Fibroblast of the aortic adventitia (primary cell): ENCODE data around the gene PLEKHA6. TPM values are rescaled to one million over a fixed set of nuclear protein-coding genes. Genes with fewer than 3 reads are reported as not detected.

Experiments used
- DNase-seq: peaks from one replicate; pipeline ENCODE4 v3.0.0-alpha.2; 2010; ENCODE audit warnings: low read depth
- H3K4me3 ChIP-seq: 2 replicates; pipeline ENCODE4 v1.5.1; 2011; ENCODE audit warnings: low read depth, mild to moderate bottlenecking, control low read depth, low read length, moderate library complexity
- total RNA-seq: library from RNA; depleted of rRNA; stranded (reverse); fragments of >200 nt; gene quantifications from 2 replicates; pipeline ENCODE4 v1.2.3, GENCODE V29; 2012; ENCODE audit warnings: low replicate concordance
- TF ChIP-seq, protein P1 (sequence below): IDR thresholded peaks from 2 replicates; pipeline ENCODE4 v1.5.1; 2011; ENCODE audit warnings: mild to moderate bottlenecking, low read length, control low read depth, inconsistent platforms; ENCODE audit not compliant: insufficient read depth

PLEKHA6 gene
- total RNA-seq, 1 donor: 3.6 TPM

DNA sequence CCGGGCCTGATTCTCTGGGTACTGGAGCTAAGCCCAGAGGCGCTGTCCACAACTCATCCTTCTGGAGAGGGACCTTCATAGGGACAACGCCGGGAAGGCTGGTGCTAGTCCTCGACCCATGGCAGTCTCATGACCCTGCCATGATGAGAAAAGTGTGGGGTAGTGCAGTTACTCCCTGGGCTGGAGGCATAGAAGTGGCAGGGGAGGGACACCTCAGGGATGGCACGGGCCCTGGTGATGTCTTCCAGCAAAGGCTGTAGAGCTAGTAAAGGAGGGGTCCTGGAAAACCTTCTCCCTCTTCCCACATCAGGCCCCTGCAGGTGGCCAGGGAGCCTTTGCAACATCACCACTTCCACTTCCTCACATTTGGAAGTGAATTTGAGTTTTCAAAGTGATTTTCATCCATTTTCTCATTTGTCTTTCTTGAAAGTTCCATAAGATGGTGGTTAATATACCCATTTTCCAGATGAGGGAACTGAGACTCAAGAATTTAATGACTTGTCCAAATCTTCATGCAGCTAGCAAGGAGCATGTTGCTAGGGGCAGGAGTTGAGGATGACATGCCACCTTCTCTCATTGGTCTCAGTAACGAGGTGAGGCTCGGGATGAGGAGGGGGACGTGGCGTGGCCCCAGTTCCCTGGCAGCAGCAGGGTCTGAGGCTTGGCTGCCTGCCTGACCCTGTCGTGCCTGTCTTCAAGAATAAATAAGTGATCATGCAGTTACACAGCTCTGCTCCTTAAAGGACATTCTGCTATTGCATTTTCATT is 142.7 kb downstream of the PLEKHA6 start:
- H3K4me3 ChIP-seq: no peak overlapping the region
- TF ChIP-seq, protein P1, sequence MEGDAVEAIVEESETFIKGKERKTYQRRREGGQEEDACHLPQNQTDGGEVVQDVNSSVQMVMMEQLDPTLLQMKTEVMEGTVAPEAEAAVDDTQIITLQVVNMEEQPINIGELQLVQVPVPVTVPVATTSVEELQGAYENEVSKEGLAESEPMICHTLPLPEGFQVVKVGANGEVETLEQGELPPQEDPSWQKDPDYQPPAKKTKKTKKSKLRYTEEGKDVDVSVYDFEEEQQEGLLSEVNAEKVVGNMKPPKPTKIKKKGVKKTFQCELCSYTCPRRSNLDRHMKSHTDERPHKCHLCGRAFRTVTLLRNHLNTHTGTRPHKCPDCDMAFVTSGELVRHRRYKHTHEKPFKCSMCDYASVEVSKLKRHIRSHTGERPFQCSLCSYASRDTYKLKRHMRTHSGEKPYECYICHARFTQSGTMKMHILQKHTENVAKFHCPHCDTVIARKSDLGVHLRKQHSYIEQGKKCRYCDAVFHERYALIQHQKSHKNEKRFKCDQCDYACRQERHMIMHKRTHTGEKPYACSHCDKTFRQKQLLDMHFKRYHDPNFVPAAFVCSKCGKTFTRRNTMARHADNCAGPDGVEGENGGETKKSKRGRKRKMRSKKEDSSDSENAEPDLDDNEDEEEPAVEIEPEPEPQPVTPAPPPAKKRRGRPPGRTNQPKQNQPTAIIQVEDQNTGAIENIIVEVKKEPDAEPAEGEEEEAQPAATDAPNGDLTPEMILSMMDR: no peak
- no peak for DNase-seq

DNA sequence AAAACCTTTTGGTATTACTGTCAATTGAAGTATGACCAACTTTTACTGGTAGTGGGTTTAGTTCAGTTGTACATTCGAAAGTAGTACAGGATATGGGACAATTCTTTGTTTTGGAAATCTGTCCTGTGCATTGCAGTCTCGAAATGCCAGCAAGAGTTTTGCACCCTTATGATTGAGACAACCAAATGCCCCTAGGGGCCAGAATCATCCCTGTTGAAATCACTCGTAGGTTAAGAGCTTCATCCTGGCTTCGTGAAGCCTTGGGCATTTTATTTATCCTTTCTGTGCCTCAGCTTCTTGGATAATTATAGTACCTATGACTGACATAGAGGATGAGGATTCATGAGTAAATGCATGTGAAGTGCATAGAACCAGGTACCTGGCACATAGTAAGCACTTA is 143.5 kb downstream of the PLEKHA6 start:
- no peak overlapping the region for H3K4me3 ChIP-seq
- DNase-seq: no peak
- TF ChIP-seq, protein P1: no peak

DNA sequence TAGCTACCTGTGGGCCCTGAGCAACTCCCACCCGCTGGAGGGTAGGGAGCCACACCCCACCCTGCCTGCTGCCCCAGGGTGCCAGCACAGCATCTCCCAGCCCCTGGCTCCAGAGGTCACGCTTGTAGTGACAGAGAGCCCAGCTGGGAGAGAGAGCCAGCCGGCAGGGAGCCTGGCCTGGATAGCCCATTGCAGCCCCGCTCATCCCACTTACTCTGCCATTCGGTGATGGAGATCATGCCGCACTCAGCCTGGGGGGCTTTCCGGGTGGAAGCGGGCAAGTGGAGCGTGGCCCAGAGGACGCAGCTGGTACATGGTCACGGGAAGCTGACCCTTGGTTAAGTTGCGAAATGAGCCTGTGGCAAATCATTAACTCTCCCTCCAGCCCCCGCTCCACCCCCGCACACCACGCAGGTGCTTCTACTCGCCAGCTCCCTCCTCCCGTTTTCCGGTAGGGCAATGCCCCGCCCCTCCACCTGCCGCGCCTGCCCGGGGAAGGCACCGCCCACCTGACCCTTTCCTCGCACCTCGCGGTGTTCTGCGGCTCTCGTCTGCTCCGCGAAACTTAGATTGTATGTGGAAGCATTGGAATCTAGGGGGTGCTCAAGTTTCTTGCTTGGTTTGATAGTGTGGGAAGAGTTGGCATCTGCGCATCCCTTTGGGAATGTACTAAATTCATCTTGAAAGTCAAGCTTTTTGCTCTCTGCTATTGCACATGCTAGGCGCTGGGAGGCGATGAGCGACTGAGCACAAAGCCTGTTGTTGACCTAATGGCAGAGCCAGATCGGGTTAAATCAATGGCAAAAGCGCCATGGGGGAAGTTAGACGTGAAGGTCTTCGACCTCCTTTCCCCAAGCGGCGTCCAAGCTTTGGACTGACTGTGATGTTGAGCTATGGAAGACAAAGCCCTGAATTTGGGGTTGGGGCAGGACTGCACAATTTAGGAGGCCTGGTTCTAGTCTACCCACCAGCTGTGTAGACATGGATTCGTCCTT is 145.8 kb downstream of the PLEKHA6 start, which contains the start of gene GOLT1A:
GOLT1A (minus strand) TSS at position 321 of the 995 bp plus-strand sequence; CDS start at position 239, 82 bp downstream.
- TF ChIP-seq, protein P1: peak; percentile 89
- peak; percentile 89 for DNase-seq
- H3K4me3 ChIP-seq: no peak within 1 kb of the TSS

DNA sequence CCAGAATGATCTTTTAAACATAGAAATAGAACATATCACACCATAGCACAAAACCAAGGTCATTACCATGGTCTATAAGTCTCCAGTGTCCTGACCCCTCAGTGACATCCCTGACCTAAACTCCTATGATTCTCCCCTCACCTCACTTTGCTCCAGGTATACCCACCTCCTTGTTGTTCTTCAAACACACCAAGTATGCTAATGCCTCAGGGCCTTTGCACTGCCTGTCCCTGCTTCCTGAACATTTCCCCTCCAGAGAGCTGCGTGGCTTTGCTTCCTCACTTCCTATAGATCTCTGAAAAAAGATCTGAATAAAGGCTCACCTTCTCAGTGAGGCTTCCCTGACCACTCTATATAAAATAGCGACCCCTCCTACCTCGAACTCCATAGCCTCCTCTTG is 147.0 kb downstream of the PLEKHA6 start:
- DNase-seq: no peak
- TF ChIP-seq, protein P1: no peak
- H3K4me3 ChIP-seq: no peak overlapping the region

DNA sequence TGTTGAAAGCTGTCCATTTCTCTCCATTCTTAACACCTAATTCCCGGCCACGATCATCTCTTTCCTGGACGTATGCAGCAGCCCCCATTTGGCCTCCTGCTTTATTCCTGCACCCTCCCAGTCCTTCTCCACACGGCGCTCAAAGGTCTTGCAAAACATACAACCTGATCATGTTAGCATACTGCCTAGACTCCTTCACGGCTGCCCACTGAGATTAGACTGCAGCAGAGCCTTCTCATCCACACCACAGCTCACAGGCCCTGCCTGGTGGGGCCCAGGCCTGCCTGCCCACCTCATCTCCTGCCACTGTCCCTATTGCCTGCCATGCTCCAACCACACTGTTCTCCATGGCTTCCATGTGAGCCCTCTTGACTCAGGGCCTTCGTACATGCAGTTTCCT is 148.7 kb downstream of the PLEKHA6 start:
- H3K4me3 ChIP-seq: no peak overlapping the region
- TF ChIP-seq, protein P1: no peak
- DNase-seq: no peak

DNA sequence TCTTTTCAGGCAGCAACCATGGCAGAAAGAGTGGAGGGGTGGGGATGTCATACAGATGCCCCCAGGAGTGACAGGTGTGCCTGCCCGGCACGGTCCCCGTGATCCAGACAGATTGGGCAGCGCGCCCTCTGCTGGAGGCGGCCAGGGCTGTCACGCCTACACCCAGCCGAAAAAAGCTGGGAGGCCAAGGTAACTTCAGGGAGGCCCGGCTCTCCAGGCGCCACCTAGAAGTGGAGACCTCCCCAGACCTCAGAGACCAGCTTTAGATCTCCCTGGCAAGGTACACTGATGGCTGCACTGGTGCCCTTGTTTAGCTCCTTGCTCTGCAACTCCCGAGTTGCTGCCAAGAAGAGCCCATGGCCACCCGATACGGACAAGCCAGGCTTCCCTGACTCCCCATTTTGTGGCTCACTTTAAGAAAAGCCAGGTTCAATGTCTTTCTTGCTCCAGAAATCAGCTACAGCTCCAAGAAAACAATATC is 152.6 kb downstream of the PLEKHA6 start:
- TF ChIP-seq, protein P1: peak; percentile 92
- DNase-seq: peak; percentile 23
- no peak overlapping the region for H3K4me3 ChIP-seq
